ENCODE measurements around the gene PRKCA.
"Not testable (repeated sequence)": the region's sequence is repeated elsewhere in the genome, so short reads cannot be mapped to it uniquely, and the experiment has no call there.

Gene PRKCA

GRCh38 chr17:66589892-66590291 is 287.5 kb downstream of the PRKCA start:
- DNase-seq = no peak

- DNase-seq = no peak
Observed at GRCh38 chr17:66593116-66593515, 290.7 kb downstream of the PRKCA start.

- DNase-seq = no peak
Observed at GRCh38 chr17:66595893-66596292, 293.5 kb downstream of the PRKCA start.

GRCh38 chr17:66602659-66603384 is 300.4 kb downstream of the PRKCA start:
- DNase-seq = no peak

- no peak for DNase-seq
Observed at GRCh38 chr17:66604376-66604775, 302.0 kb downstream of the PRKCA start.

GRCh38 chr17:66605541-66605940 is 303.1 kb downstream of the PRKCA start:
- DNase-seq = no peak

- no peak for DNase-seq
Observed at GRCh38 chr17:66610361-66611133, 308.1 kb downstream of the PRKCA start.

GRCh38 chr17:66611397-66611796 is 309.0 kb downstream of the PRKCA start:
- no peak for DNase-seq

GRCh38 chr17:66612993-66613392 is 310.6 kb downstream of the PRKCA start:
- DNase-seq = no peak

GRCh38 chr17:66614469-66614868 is 312.1 kb downstream of the PRKCA start:
- DNase-seq = no peak

- no peak for DNase-seq
Observed at GRCh38 chr17:66619206-66619605, 316.8 kb downstream of the PRKCA start.

- no peak for DNase-seq
Observed at GRCh38 chr17:66620528-66620927, 318.1 kb downstream of the PRKCA start.

GRCh38 chr17:66624630-66625029 is 322.2 kb downstream of the PRKCA start:
- not testable (repeated sequence) for DNase-seq

- DNase-seq = no peak
Observed at GRCh38 chr17:66625311-66625767, 322.9 kb downstream of the PRKCA start.

- no peak for DNase-seq
Observed at GRCh38 chr17:66627985-66628384, 325.6 kb downstream of the PRKCA start.

- no peak for DNase-seq
Observed at GRCh38 chr17:66629762-66630161, 327.3 kb downstream of the PRKCA start.

GRCh38 chr17:66630379-66630778 is 328.0 kb downstream of the PRKCA start:
- no peak for DNase-seq

GRCh38 chr17:66630828-66631472 is 328.5 kb downstream of the PRKCA start:
- no peak for DNase-seq

GRCh38 chr17:66632731-66633130 is 330.3 kb downstream of the PRKCA start:
- DNase-seq = no peak

- DNase-seq = no peak
Observed at GRCh38 chr17:66633317-66633965, 331.0 kb downstream of the PRKCA start.

- no peak for DNase-seq
Observed at GRCh38 chr17:66634193-66634592, 331.8 kb downstream of the PRKCA start.

- no peak for DNase-seq
Observed at GRCh38 chr17:66635386-66636045, 333.1 kb downstream of the PRKCA start.

GRCh38 chr17:66636111-66636510 is 333.7 kb downstream of the PRKCA start:
- DNase-seq = no peak
